CD14-positive monocyte (primary cell): Measurements from ENCODE around the gene ZNF451. TPM values are rescaled to one million over a fixed set of nuclear protein-coding genes. Genes with fewer than 3 reads are reported as not detected.

ENCODE experiments used
- DNase-seq, 3 donors: peaks; one replicate each; pipeline ENCODE4 v3.0.0-alpha.2; 2011 to 2022
- H2AFZ ChIP-seq: 2 replicates; pipeline ENCODE4 v1.6.0; 2012; ENCODE audit warnings: mild to moderate bottlenecking, low read depth, low read length, inconsistent platforms; ENCODE audit not compliant: insufficient read depth, poor library complexity, severe bottlenecking
- H3K27ac ChIP-seq, 2 donors: 1 replicate in 1 of 2; 2 replicates in 1 of 2; pipeline ENCODE4 v1.5.1; 2012 to 2013; ENCODE audit warnings: low read length in 2 of 2, control low read depth in 1 of 2, inconsistent platforms in 1 of 2, low read depth in 1 of 2, mild to moderate bottlenecking in 1 of 2
- H3K27me3 ChIP-seq, 2 donors: one replicate each; pipeline versions ENCODE4 v1.6.0 to v1.6.1; 2011 to 2013; ENCODE audit warnings: low read length in 2 of 2; ENCODE audit not compliant: control insufficient read depth in 2 of 2, insufficient read depth in 2 of 2
- H3K36me3 ChIP-seq, 2 donors: replicated peaks in 1 of 2; 1 replicate in 1 of 2; 2 replicates in 1 of 2; pipeline versions ENCODE4 v1.5.1 to v1.6.1; 2012 to 2013; ENCODE audit warnings: low read length in 2 of 2, control low read depth in 1 of 2, inconsistent platforms in 1 of 2, mild to moderate bottlenecking in 1 of 2; ENCODE audit not compliant: insufficient read depth in 2 of 2, control insufficient read depth in 1 of 2
- H3K4me1 ChIP-seq, 2 donors: 1 replicate in 1 of 2; 2 replicates in 1 of 2; pipeline versions ENCODE4 v1.5.1 to v1.6.1; 2012 to 2013; ENCODE audit warnings: low read length in 2 of 2, control low read depth in 1 of 2, inconsistent platforms in 1 of 2, mild to moderate bottlenecking in 1 of 2, moderate library complexity in 1 of 2; ENCODE audit not compliant: insufficient read depth in 2 of 2, control insufficient read depth in 1 of 2
- H3K4me2 ChIP-seq: replicated peaks from 2 replicates; pipeline ENCODE3; 2012; ENCODE audit warnings: low read length, moderate library complexity, mild to moderate bottlenecking; ENCODE audit not compliant: poor library complexity, severe bottlenecking; ENCODE audit errors: extremely low read depth
- H3K4me3 ChIP-seq, 3 experiments: fragments of 200-600 bp in 1 of 3; sonication (generic) in 1 of 3; replicated peaks in 1 of 3; 1 replicate in 2 of 3; 2 replicates in 1 of 3; pipeline ENCODE4 v1.5.1; 2011 to 2013; ENCODE audit warnings: low read length in 3 of 3, mild to moderate bottlenecking in 3 of 3, control low read depth in 2 of 3, low read depth in 2 of 3, inconsistent platforms in 1 of 3, moderate library complexity in 1 of 3
- H3K79me2 ChIP-seq: 2 replicates; pipeline ENCODE4 v1.6.0; 2012; ENCODE audit warnings: mild to moderate bottlenecking, control low read depth, inconsistent platforms, low read length, moderate library complexity; ENCODE audit not compliant: insufficient read depth
- H3K9ac ChIP-seq: 2 replicates; pipeline ENCODE4 v1.6.0; 2017; ENCODE audit warnings: low read length, mild to moderate bottlenecking; ENCODE audit not compliant: insufficient read depth, poor library complexity, severe bottlenecking
- H3K9me3 ChIP-seq, 2 donors: replicated peaks in 1 of 2; 1 replicate in 1 of 2; 2 replicates in 1 of 2; pipeline versions ENCODE4 v1.5.1 to v1.6.1; 2012 to 2013; ENCODE audit warnings: low read length in 2 of 2, control low read depth in 1 of 2; ENCODE audit not compliant: control insufficient read depth in 1 of 2, insufficient read depth in 1 of 2
- H4K20me1 ChIP-seq: 2 replicates; pipeline ENCODE4 v1.6.0; 2012; ENCODE audit warnings: mild to moderate bottlenecking, low read length, control low read depth, moderate library complexity; ENCODE audit not compliant: insufficient read depth
- H3K27ac Mint-ChIP-seq, 7 donors: one replicate each; pipeline ENCODE4 v1.8.0; 2020; ENCODE audit warnings: mild to moderate bottlenecking in 7 of 7, mixed read lengths in 7 of 7, moderate library complexity in 6 of 7, inconsistent platforms in 2 of 7
- H3K27me3 Mint-ChIP-seq, 3 donors: one replicate each; pipeline ENCODE4 v1.8.0; 2021 to 2022; ENCODE audit warnings: low read depth in 3 of 3, mild to moderate bottlenecking in 3 of 3, mixed read lengths in 3 of 3, moderate library complexity in 3 of 3, inconsistent platforms in 1 of 3
- H3K36me3 Mint-ChIP-seq, 2 donors: one replicate each; pipeline ENCODE4 v1.8.0; 2020; ENCODE audit warnings: mixed read lengths in 2 of 2, inconsistent platforms in 1 of 2, mild to moderate bottlenecking in 1 of 2
- H3K4me1 Mint-ChIP-seq: one replicate; pipeline ENCODE4 v1.8.0; 2020; ENCODE audit warnings: mild to moderate bottlenecking, mixed read lengths
- H3K4me3 Mint-ChIP-seq, 2 donors: one replicate each; pipeline ENCODE4 v1.8.0; 2020; ENCODE audit warnings: mild to moderate bottlenecking in 2 of 2, mixed read lengths in 2 of 2, moderate library complexity in 1 of 2
- H3K9me3 Mint-ChIP-seq, 7 donors: one replicate each; pipeline ENCODE4 v1.8.0; 2020 to 2022; ENCODE audit warnings: mixed read lengths in 7 of 7, mild to moderate bottlenecking in 6 of 7, moderate library complexity in 6 of 7, inconsistent platforms in 2 of 7
- CTCF ChIP-seq: fragments of 200-600 bp; IDR thresholded peaks from one replicate; pipeline ENCODE4 v1.8.0; 2022; ENCODE audit warnings: antibody characterized with exemption, mild to moderate bottlenecking
- WGBS: methylation state at CpG from one replicate; pipeline ENCODE4 v1.1.5; 2013; ENCODE audit warnings: missing lambda C conversion rate; ENCODE audit not compliant: insufficient coverage; 5-methylcytosine and 5-hydroxymethylcytosine counted together
- intact Hi-C, 2 donors: fragments of 100-400 bp; cut with micrococcal nuclease; formaldehyde crosslinking; loops; one replicate each; pipeline versions ENCODE4 v1.15.0 to v1.15.1; 2023
- polyA plus RNA-seq, 3 donors: library from polyadenylated mRNA; depleted of rRNA in 1 of 3; unstranded in 2 of 3; stranded (reverse) in 1 of 3; fragments of 300-500 nt in 2 of 3; fragments of >200 nt in 1 of 3; fragmentation: Illumina TruSeq in 2 of 3; gene quantifications; 1 replicate in 2 of 3; 2 replicates in 1 of 3; pipeline ENCODE4 v1.2.3, GENCODE V29; 2012 to 2021

Gene ZNF451
- polyA plus RNA-seq, 3 donors, result 7.9 to 22.0 (median 19.1) TPM

GRCh38 chr6:57207141-57207540, 117.2 kb downstream of the ZNF451 start:
- intact Hi-C loops, result no loop called here
- H3K4me1 Mint-ChIP-seq, result no peaks in the 10 kb centered on the region

GRCh38 chr6:57207872-57208271, 117.9 kb downstream of the ZNF451 start:
- TF ChIP-seq CTCF, result no peak
- no peaks in the 10 kb centered on the region for H3K4me1 ChIP-seq
- no peaks in the 10 kb centered on the region for H3K9me3 Mint-ChIP-seq
- no peaks in the 10 kb centered on the region for H3K4me1 Mint-ChIP-seq
- no peak overlapping the region for H2AFZ ChIP-seq
- no peak for DNase-seq
- WGBS, result no CpG with 5 or more reads among the region's 4 CpGs
- no peak overlapping the region for H3K4me2 ChIP-seq
- intact Hi-C loops, result no loop called here
- no peaks in the 10 kb centered on the region for H3K36me3 Mint-ChIP-seq
- no peaks in the 10 kb centered on the region for H3K27me3 ChIP-seq
- H3K4me3 ChIP-seq, result no peak overlapping the region
- H3K27ac ChIP-seq, result no peak overlapping the region
- H3K9ac ChIP-seq, result no peak overlapping the region
- H3K79me2 ChIP-seq, result no peaks in the 10 kb centered on the region
- H3K27ac Mint-ChIP-seq, result no peak overlapping the region
- H3K27me3 Mint-ChIP-seq, result peaks cover 0 to 2% (median 0%) of the 10 kb centered on the region in 3 donors
- no peaks in the 10 kb centered on the region for H4K20me1 ChIP-seq
- no peaks in the 10 kb centered on the region for H3K9me3 ChIP-seq
- H3K4me3 Mint-ChIP-seq, result no peak overlapping the region
- H3K36me3 ChIP-seq, result no peaks in the 10 kb centered on the region

More at GRCh38 chr6:57207141-57207540, 117.2 kb downstream of the ZNF451 start:
- H4K20me1 ChIP-seq, result no peaks in the 10 kb centered on the region
- no peaks in the 10 kb centered on the region for H3K79me2 ChIP-seq
- H2AFZ ChIP-seq, result no peak overlapping the region
- H3K27ac ChIP-seq, result no peak overlapping the region
- H3K4me2 ChIP-seq, result no peak overlapping the region
- no peak overlapping the region for H3K4me3 ChIP-seq
- TF ChIP-seq CTCF, result no peak
- Mint-ChIP-seq H3K4me3 (no peak overlapping the region), H3K36me3 (no peaks in the 10 kb centered on the region), H3K27ac (no peak overlapping the region), H3K9me3 (no peaks in the 10 kb centered on the region), H3K27me3 (peaks cover 0 to 2% (median 0%) of the 10 kb centered on the region in 3 donors)
- no peak for DNase-seq
- no peaks in the 10 kb centered on the region for H3K27me3 ChIP-seq
- no CpG with 5 or more reads among the region's 2 CpGs for WGBS
- H3K36me3 ChIP-seq, result no peaks in the 10 kb centered on the region
- no peaks in the 10 kb centered on the region for H3K9me3 ChIP-seq
- no peak overlapping the region for H3K9ac ChIP-seq
- no peaks in the 10 kb centered on the region for H3K4me1 ChIP-seq
